ENCODE results near the gene XRCC3. TPM values are rescaled to one million over a fixed set of nuclear protein-coding genes. Genes with fewer than 3 reads are reported as not detected.

The XRCC3 gene
- total and polyA plus RNA-seq, 2 donors (not counting 3 experiments of a cell fraction or from before 2014, with no cell fraction given), result 13.6 to 27.2 TPM

- intact Hi-C loops (cut with micrococcal nuclease) (no loop called here), dilution Hi-C loops (cut with MboI; ENCODE audit: extremely low pct_ligation_motif_present, low sequenced_read_pairs) (no loop called here)
- Histone ChIP-seq H3K9me3 (replicated peaks; ENCODE audit: control insufficient read depth, insufficient read depth, low read length) (no peaks in the 10 kb centered on the region), H3K9me1 (replicated peaks; ENCODE audit: control insufficient read depth, extremely low read depth, insufficient read depth, low read length) (no peaks in the 10 kb centered on the region), H2AFZ (ENCODE audit: low read depth, low read length) (no peak overlapping the region), H3K27me3 (ENCODE audit: control insufficient read depth in 2 of 2, insufficient read depth in 2 of 2, low read length in 2 of 2) (no peaks in the 10 kb centered on the region), H4K20me1 (replicated peaks; ENCODE audit: control insufficient read depth, extremely low read depth, insufficient read depth, low read length) (no peaks in the 10 kb centered on the region), H3K4me1 (ENCODE audit: control insufficient read depth, extremely low read depth, insufficient read depth, low read length) (no peaks in the 10 kb centered on the region), H3K4me3 (replicated peaks in 1 of 3; ENCODE audit: insufficient read depth in 1 of 3, low read depth in 1 of 3, low read length in 3 of 3) (no peak overlapping the region), H3K79me2 (ENCODE audit: control insufficient read depth, insufficient read depth, low read length) (no peaks in the 10 kb centered on the region), H3K27ac (ENCODE audit: insufficient read depth, low read depth, low read length) (no peak overlapping the region), H3K9ac (replicated peaks; ENCODE audit: extremely low read depth, insufficient read depth, low read length) (no peak overlapping the region), H3K36me3 (ENCODE audit: control insufficient read depth in 2 of 2, extremely low read depth in 1 of 2, insufficient read depth in 2 of 2, low read length in 2 of 2) (peaks cover 0 to 41% of the 10 kb centered on the region in 2 experiments), H3K4me2 (ENCODE audit: insufficient read depth, low read length) (no peak overlapping the region)
- no peak for TF ChIP-seq POLR2A (IDR thresholded peaks at IDR 0.05; ENCODE audit: low read depth, low read length)
- FAIRE-seq, result no peak
- ChIA-PET CTCF (interaction anchor here (0.5 to 1.6 kb wide), 9 partner anchors 17 to 165 kb away, joined by 3 to 6 read pairs (median 3); partner anchors contain the start of genes XRCC3 and ZFYVE21), POLR2A (no interaction called here)
- no TSS peak for BruUV-seq (replicated peaks)
- no peak for DNase-seq (ENCODE audit: low read depth, low spot score)
These were observed 20.2 kb upstream of the XRCC3 start for GRCh38 chr14:103735439-103735814.

- Histone ChIP-seq H3K9me3 (replicated peaks; ENCODE audit: control insufficient read depth, insufficient read depth, low read length) (no peaks in the 10 kb centered on the region), H3K9me1 (replicated peaks; ENCODE audit: control insufficient read depth, extremely low read depth, insufficient read depth, low read length) (no peaks in the 10 kb centered on the region), H3K27me3 (ENCODE audit: control insufficient read depth in 2 of 2, insufficient read depth in 2 of 2, low read length in 2 of 2) (no peaks in the 10 kb centered on the region), H3K4me2 (ENCODE audit: insufficient read depth, low read length) (no peak overlapping the region), H3K36me3 (ENCODE audit: control insufficient read depth in 2 of 2, extremely low read depth in 1 of 2, insufficient read depth in 2 of 2, low read length in 2 of 2) (peaks cover 0 to 41% of the 10 kb centered on the region in 2 experiments), H3K4me3 (replicated peaks in 1 of 3; ENCODE audit: insufficient read depth in 1 of 3, low read depth in 1 of 3, low read length in 3 of 3) (no peak overlapping the region), H3K9ac (replicated peaks; ENCODE audit: extremely low read depth, insufficient read depth, low read length) (no peak overlapping the region), H3K79me2 (ENCODE audit: control insufficient read depth, insufficient read depth, low read length) (no peaks in the 10 kb centered on the region), H4K20me1 (replicated peaks; ENCODE audit: control insufficient read depth, extremely low read depth, insufficient read depth, low read length) (no peaks in the 10 kb centered on the region), H3K27ac (ENCODE audit: insufficient read depth, low read depth, low read length) (no peak overlapping the region), H2AFZ (ENCODE audit: low read depth, low read length) (no peak overlapping the region), H3K4me1 (ENCODE audit: control insufficient read depth, extremely low read depth, insufficient read depth, low read length) (no peaks in the 10 kb centered on the region)
- TF ChIP-seq GATA2 (IDR thresholded peaks at IDR 0.05; ENCODE audit: insufficient read depth, insufficient read length, low read depth, low read length) (no peak), CTCF (IDR thresholded peaks at IDR 0.05; ENCODE audit: extremely low read depth in 1 of 2, insufficient read depth in 1 of 2, low read depth in 1 of 2, low read length in 2 of 2) (no peak)
- dilution Hi-C loops (cut with MboI; ENCODE audit: extremely low pct_ligation_motif_present, low sequenced_read_pairs) (no loop called here), intact Hi-C loops (cut with micrococcal nuclease) (no loop called here)
- ChIA-PET POLR2A (no interaction called here), CTCF (interaction anchor here (0.5 to 1.4 kb wide), 5 partner anchors 18 to 122 kb away, joined by 3 to 6 read pairs (median 3); partner anchors contain the start of genes XRCC3 and ZFYVE21)
- peak; percentile 45 for DNase-seq (ENCODE audit: low read depth, low spot score)
- BruUV-seq (replicated peaks), result no TSS peak
- FAIRE-seq, result no peak
These were observed 19.8 kb upstream of the XRCC3 start for GRCh38 chr14:103735022-103735421.

Measured in endothelial cell of umbilical vein (primary cell).